Measurements from ENCODE around the gene MPRIP.

MPRIP gene

GRCh38 chr17:17088086-17088485, 45.8 kb downstream of the MPRIP start:
- H3K27ac ChIP-seq (ENCODE audit: low read length): no peak overlapping the region
- no peaks in the 10 kb centered on the region for H3K27me3 ChIP-seq (ENCODE audit: insufficient read depth, low read length, poor library complexity)
- no peak overlapping the region for H3K9ac ChIP-seq (ENCODE audit: low read depth, low read length)
- peaks cover 74% of the 10 kb centered on the region for H3K36me3 ChIP-seq (ENCODE audit: insufficient read depth, low read length)
- H4K20me1 ChIP-seq (ENCODE audit: insufficient read depth, low read length): peaks cover 76% of the 10 kb centered on the region
- no peaks in the 10 kb centered on the region for H3K9me3 ChIP-seq (ENCODE audit: insufficient read depth, low read length, severe bottlenecking)
- DNase-seq (no peak), ATAC-seq (ENCODE audit: insufficient read depth, low read depth) (no peak)
- no peak overlapping the region for H3K4me2 ChIP-seq (ENCODE audit: insufficient read depth, low read length)
- no peaks in the 10 kb centered on the region for H3K4me1 ChIP-seq (ENCODE audit: insufficient read depth, low read length)
- TF ChIP-seq EZH2 (IDR thresholded peaks at IDR 0.05; ENCODE audit: borderline replicate concordance, low read depth, low read length, severe bottlenecking) (no peak), CTCF (IDR thresholded peaks at IDR 0.05; ENCODE audit: borderline replicate concordance, extremely low read depth, low read length, poor library complexity, severe bottlenecking) (no peak)
- H3K79me2 ChIP-seq (ENCODE audit: insufficient read depth, low read length): peaks cover 68% of the 10 kb centered on the region
- H3K4me3 ChIP-seq (ENCODE audit: low read depth in 1 of 2, low read length in 2 of 2): no peak overlapping the region
- H2AFZ ChIP-seq (ENCODE audit: low read depth, low read length): no peak overlapping the region

- Histone ChIP-seq H2AFZ (ENCODE audit: low read depth, low read length) (no peak overlapping the region), H3K27ac (ENCODE audit: low read length) (peak overlapping the region; percentile 24; the same call in 1 of the 2 replicates), H3K4me3 (ENCODE audit: low read depth in 1 of 2, low read length in 2 of 2) (no peak overlapping the region), H3K9ac (ENCODE audit: low read depth, low read length) (no peak overlapping the region), H3K79me2 (ENCODE audit: insufficient read depth, low read length) (peaks cover 69% of the 10 kb centered on the region), H4K20me1 (ENCODE audit: insufficient read depth, low read length) (peaks cover 74% of the 10 kb centered on the region), H3K4me2 (ENCODE audit: insufficient read depth, low read length) (no peak overlapping the region), H3K27me3 (ENCODE audit: insufficient read depth, low read length, poor library complexity) (no peaks in the 10 kb centered on the region), H3K36me3 (ENCODE audit: insufficient read depth, low read length) (peaks cover 70% of the 10 kb centered on the region), H3K4me1 (ENCODE audit: insufficient read depth, low read length) (no peaks in the 10 kb centered on the region), H3K9me3 (ENCODE audit: insufficient read depth, low read length, severe bottlenecking) (no peaks in the 10 kb centered on the region)
- no peak for ATAC-seq (ENCODE audit: insufficient read depth, low read depth)
- TF ChIP-seq CTCF (IDR thresholded peaks at IDR 0.05; ENCODE audit: borderline replicate concordance, extremely low read depth, low read length, poor library complexity, severe bottlenecking): no peak
- no peak for TF ChIP-seq EZH2 (IDR thresholded peaks at IDR 0.05; ENCODE audit: borderline replicate concordance, low read depth, low read length, severe bottlenecking)
- DNase-seq: no peak
Measured at GRCh38 chr17:17088541-17089525, 46.6 kb downstream of the MPRIP start.

GRCh38 chr17:17089796-17090641, 47.8 kb downstream of the MPRIP start:
- H3K79me2 ChIP-seq (ENCODE audit: insufficient read depth, low read length): peaks cover 70% of the 10 kb centered on the region
- no peak for ATAC-seq (ENCODE audit: insufficient read depth, low read depth)

More at GRCh38 chr17:17089796-17090641, 47.8 kb downstream of the MPRIP start:
- no peak overlapping the region for H3K4me3 ChIP-seq (ENCODE audit: low read depth in 1 of 2, low read length in 2 of 2)
- H3K9me3 ChIP-seq (ENCODE audit: insufficient read depth, low read length, severe bottlenecking): no peaks in the 10 kb centered on the region
- peaks cover 58% of the 10 kb centered on the region for H3K36me3 ChIP-seq (ENCODE audit: insufficient read depth, low read length)
- H3K4me2 ChIP-seq (ENCODE audit: insufficient read depth, low read length): no peak overlapping the region
- no peak for DNase-seq
- peaks cover 64% of the 10 kb centered on the region for H4K20me1 ChIP-seq (ENCODE audit: insufficient read depth, low read length)
- H3K4me1 ChIP-seq (ENCODE audit: insufficient read depth, low read length): no peaks in the 10 kb centered on the region
- H2AFZ ChIP-seq (ENCODE audit: low read depth, low read length): no peak overlapping the region
- H3K9ac ChIP-seq (ENCODE audit: low read depth, low read length): no peak overlapping the region
- no peak for TF ChIP-seq EZH2 (IDR thresholded peaks at IDR 0.05; ENCODE audit: borderline replicate concordance, low read depth, low read length, severe bottlenecking)
- no peak for TF ChIP-seq CTCF (IDR thresholded peaks at IDR 0.05; ENCODE audit: borderline replicate concordance, extremely low read depth, low read length, poor library complexity, severe bottlenecking)
- no peak overlapping the region for H3K27ac ChIP-seq (ENCODE audit: low read length)
- no peaks in the 10 kb centered on the region for H3K27me3 ChIP-seq (ENCODE audit: insufficient read depth, low read length, poor library complexity)

All from DND-41 (cell line).